Endothelial cell of umbilical vein (primary cell): ENCODE results near the gene TIA1. TPM values are rescaled to one million over a fixed set of nuclear protein-coding genes. Genes with fewer than 3 reads are reported as not detected.

Experiments
- BruUV-seq: library from RNA; stranded (reverse); fragments of 400-500 nt; replicated peaks from 2 replicates; lab custom pipeline; 2021; lab: Mats Ljungman, UMichigan
- CTCF ChIA-PET: fragments of 300-600, 350-600 bp; sonication (Branson Sonifier 250); formaldehyde crosslinking; loops from one replicate; lab custom pipeline; 2021; ENCODE audit warnings: antibody characterized with exemption, inconsistent platforms; lab: Charles Lee
- POLR2A ChIA-PET: fragments of 300-600, 350-600 bp; sonication (Branson Sonifier 250); formaldehyde crosslinking; loops from one replicate; lab custom pipeline; 2021; ENCODE audit warnings: antibody characterized with exemption, inconsistent platforms; lab: Charles Lee
- DNase-seq: peaks from one replicate; pipeline ENCODE4 v3.0.0-alpha.2; 2011; ENCODE audit warnings: low read depth, low spot score
- FAIRE-seq: peaks from 2 replicates; lab custom pipeline; 2011; peaks lifted over from hg19 to GRCh38; lab: Jason Lieb, UNC
- H2AFZ ChIP-seq: 2 replicates; pipeline ENCODE4 v1.6.0; 2012; ENCODE audit warnings: low read depth, low read length, control low read depth, inconsistent platforms
- H3K27ac ChIP-seq: 2 replicates; pipeline ENCODE4 v1.5.1; 2011; ENCODE audit warnings: low read depth, mild to moderate bottlenecking, control low read depth, low read length, moderate library complexity; ENCODE audit not compliant: insufficient read depth
- H3K27me3 ChIP-seq, 2 experiments: 2 replicates each; pipeline versions ENCODE4 v1.6.0 to v1.6.1; 2011; ENCODE audit warnings: low read length in 2 of 2, mixed read lengths in 1 of 2; ENCODE audit not compliant: control insufficient read depth in 2 of 2, insufficient read depth in 2 of 2
- H3K36me3 ChIP-seq, 2 experiments: 2 replicates in 1 of 2; 3 replicates in 1 of 2; pipeline ENCODE4 v1.5.1; 2011; ENCODE audit warnings: low read length in 2 of 2, mild to moderate bottlenecking in 1 of 2, moderate library complexity in 1 of 2; ENCODE audit not compliant: control insufficient read depth in 2 of 2, insufficient read depth in 2 of 2; ENCODE audit errors: extremely low read depth in 1 of 2
- H3K4me1 ChIP-seq: 3 replicates; pipeline ENCODE4 v1.5.1; 2011; ENCODE audit warnings: mild to moderate bottlenecking, low read length; ENCODE audit not compliant: control insufficient read depth, insufficient read depth; ENCODE audit errors: extremely low read depth
- H3K4me2 ChIP-seq: 2 replicates; pipeline ENCODE4 v1.6.1; 2011; ENCODE audit warnings: low read length, control low read depth, mixed read lengths; ENCODE audit not compliant: insufficient read depth
- H3K4me3 ChIP-seq, 3 experiments: fragments of 200-600 bp in 1 of 3; sonication (generic), shearing (Covaris generic) in 1 of 3; replicated peaks in 1 of 3; 2 replicates each; pipeline ENCODE4 v1.5.1; 2011 to 2016; ENCODE audit warnings: control low read depth in 3 of 3, low read length in 3 of 3, mild to moderate bottlenecking in 2 of 3, inconsistent platforms in 1 of 3, low read depth in 1 of 3, moderate library complexity in 1 of 3; ENCODE audit not compliant: insufficient read depth in 1 of 3
- H3K79me2 ChIP-seq: 2 replicates; pipeline ENCODE4 v1.6.0; 2012; ENCODE audit warnings: low read length, inconsistent platforms; ENCODE audit not compliant: control insufficient read depth, insufficient read depth
- H3K9ac ChIP-seq: replicated peaks from 2 replicates; pipeline ENCODE3; 2011; ENCODE audit warnings: low read length, control low read depth; ENCODE audit not compliant: insufficient read depth; ENCODE audit errors: extremely low read depth
- H3K9me1 ChIP-seq: replicated peaks from 3 replicates; pipeline ENCODE4 v1.6.0; 2011; ENCODE audit warnings: mild to moderate bottlenecking, low read length; ENCODE audit not compliant: control insufficient read depth, insufficient read depth; ENCODE audit errors: extremely low read depth
- H3K9me3 ChIP-seq: replicated peaks from 2 replicates; pipeline ENCODE4 v1.5.1; 2012; ENCODE audit warnings: low read length, inconsistent platforms; ENCODE audit not compliant: control insufficient read depth, insufficient read depth
- H4K20me1 ChIP-seq: replicated peaks from 2 replicates; pipeline ENCODE3; 2011; ENCODE audit warnings: mild to moderate bottlenecking, low read length; ENCODE audit not compliant: control insufficient read depth, insufficient read depth; ENCODE audit errors: extremely low read depth
- EZH2 ChIP-seq: IDR thresholded peaks from 2 replicates; pipeline ENCODE4 v1.6.1; 2012; ENCODE audit warnings: borderline replicate concordance, low read depth, mild to moderate bottlenecking, moderate library complexity, low read length, inconsistent platforms; ENCODE audit not compliant: severe bottlenecking
- FOS ChIP-seq: IDR thresholded peaks from 2 replicates; pipeline ENCODE4 v1.6.1; 2011; ENCODE audit warnings: mild to moderate bottlenecking, low read length, moderate library complexity, borderline replicate concordance; ENCODE audit not compliant: insufficient read depth
- GATA2 ChIP-seq: IDR thresholded peaks from 2 replicates; pipeline ENCODE4 v1.7.0; 2011; ENCODE audit warnings: low read depth, mild to moderate bottlenecking, moderate library complexity, mixed read lengths, low read length; ENCODE audit not compliant: insufficient read length, insufficient read depth
- JUN ChIP-seq: IDR thresholded peaks from 2 replicates; pipeline ENCODE4 v1.6.1; 2011; ENCODE audit warnings: borderline replicate concordance, low read depth; ENCODE audit not compliant: insufficient read length, insufficient read depth
- MYC ChIP-seq: IDR thresholded peaks from one replicate; pipeline ENCODE4 v1.6.1; 2011; ENCODE audit warnings: mild to moderate bottlenecking, low read depth, low read length
- POLR2A ChIP-seq: IDR thresholded peaks from 2 replicates; pipeline ENCODE4 v1.6.1; 2012; ENCODE audit warnings: low read depth, mild to moderate bottlenecking, control low read depth, low read length
- POLR2AphosphoS5 ChIP-seq: IDR thresholded peaks from 2 replicates; pipeline ENCODE4 v1.6.1; 2012; ENCODE audit warnings: low read depth, mild to moderate bottlenecking, control low read depth, low read length, moderate library complexity; ENCODE audit not compliant: insufficient read depth
- dilution Hi-C: fragments of 300-500 bp; cut with MboI; formaldehyde crosslinking; loops from one replicate; pipeline ENCODE4 v1.15.0; 2019; ENCODE audit warnings: low sequenced_read_pairs; ENCODE audit not compliant: extremely low pct_ligation_motif_present
- intact Hi-C: fragments of 100-400 bp; cut with micrococcal nuclease; formaldehyde crosslinking; loops from one replicate; pipeline ENCODE4 v1.10.0; 2022
- polyA plus RNA-seq, 4 experiments: library from polyadenylated mRNA; depleted of rRNA in 3 of 4; stranded (reverse) in 3 of 4; unstranded in 1 of 4; fragments of >200 nt; gene quantifications; 2 replicates each; pipeline versions ENCODE4 v1.2.1 to v1.2.3, GENCODE V29; 2011 to 2012; ENCODE audit warnings: missing spikeins in 1 of 4
- total RNA-seq: library from RNA; stranded (reverse); gene quantifications from 2 replicates; pipeline ENCODE4 v1.2.3, GENCODE V29; 2021
- TF ChIP-seq, protein P1 (sequence below): IDR thresholded peaks from 2 replicates; pipeline ENCODE4 v1.6.1; 2011; ENCODE audit not compliant: insufficient read depth, insufficient read length
- TF ChIP-seq, protein P2 (sequence below), 2 donors: IDR thresholded peaks; 1 replicate in 1 of 2; 2 replicates in 1 of 2; pipeline ENCODE4 v1.5.1; 2011; ENCODE audit warnings: low read length in 2 of 2, mild to moderate bottlenecking in 2 of 2, moderate library complexity in 2 of 2, control low read depth in 1 of 2, inconsistent platforms in 1 of 2, low read depth in 1 of 2; ENCODE audit not compliant: insufficient read depth in 1 of 2; ENCODE audit errors: extremely low read depth in 1 of 2

Gene TIA1
- total and polyA plus RNA-seq, 2 donors (not counting 3 experiments of a cell fraction or from before 2014, with no cell fraction given): 60.2 to 163 TPM

DNA sequence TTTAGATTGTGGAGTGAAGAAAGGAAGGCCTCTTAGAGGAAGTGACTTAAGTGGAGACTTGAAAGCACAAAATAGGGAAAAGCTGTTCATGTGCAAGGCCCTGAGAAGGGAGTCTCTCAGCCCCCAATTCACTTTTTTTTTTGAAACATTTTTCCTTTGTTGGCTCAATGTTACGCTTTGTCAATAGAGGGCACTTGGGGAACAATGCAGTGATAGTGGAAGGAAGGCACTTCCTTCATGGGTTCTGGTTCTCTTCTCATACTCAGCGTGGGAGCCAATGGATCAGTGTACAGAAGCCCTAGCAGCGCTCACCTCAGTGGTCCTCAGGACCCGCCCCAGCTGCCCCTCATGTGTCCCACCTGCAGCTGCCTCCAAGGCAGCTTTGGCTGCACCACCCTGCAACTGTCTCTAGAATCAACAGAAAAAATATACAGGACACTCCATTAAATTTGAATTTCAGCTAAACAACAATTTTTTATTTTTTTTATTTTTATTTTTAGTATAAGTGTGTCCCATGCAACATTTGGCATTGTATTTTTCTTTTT, 49.0 kb downstream of the TIA1 start:
- no peak overlapping the region for H3K4me2 ChIP-seq
- no peaks in the 10 kb centered on the region for H4K20me1 ChIP-seq
- no peaks in the 10 kb centered on the region for H3K27me3 ChIP-seq
- no peaks in the 10 kb centered on the region for H3K79me2 ChIP-seq
- H3K4me1 ChIP-seq: no peaks in the 10 kb centered on the region
- H3K4me3 ChIP-seq: no peak overlapping the region
- H3K36me3 ChIP-seq: no peaks in the 10 kb centered on the region
- H3K9ac ChIP-seq: no peak overlapping the region
- CTCF ChIA-PET: no interaction called here
- intact Hi-C loops: no loop called here
- no TSS peak for BruUV-seq
- POLR2A ChIA-PET: no interaction called here
- dilution Hi-C loops: no loop called here
- no peaks in the 10 kb centered on the region for H3K9me3 ChIP-seq
- DNase-seq (no peak), FAIRE-seq (no peak)
- H3K27ac ChIP-seq: no peak overlapping the region
- TF ChIP-seq JUN: no peak
- no peak for TF ChIP-seq POLR2A
- no peak for TF ChIP-seq MYC
- no peak for TF ChIP-seq GATA2
- no peak overlapping the region for H2AFZ ChIP-seq
- H3K9me1 ChIP-seq: no peaks in the 10 kb centered on the region

DNA sequence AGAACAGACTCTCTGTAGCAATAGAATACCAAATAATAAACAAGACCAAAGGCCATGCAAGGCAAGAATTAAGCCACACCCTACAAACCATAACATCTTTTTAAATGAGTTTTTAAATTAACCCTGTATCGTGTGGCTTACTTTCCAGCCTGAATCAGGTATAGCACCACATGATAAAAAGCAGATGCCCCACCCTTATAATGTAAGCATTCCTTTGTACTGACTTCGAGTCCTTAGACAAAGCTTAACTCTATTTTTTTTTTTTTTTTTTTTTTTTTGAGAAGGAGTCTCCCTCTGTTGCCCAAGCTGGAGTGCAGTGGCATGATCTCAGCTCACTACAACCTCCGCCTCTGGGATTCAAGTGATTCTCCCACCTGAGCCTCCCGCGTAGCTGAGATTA, 55.9 kb downstream of the TIA1 start:
- no peak overlapping the region for H3K4me3 ChIP-seq
- H3K9me3 ChIP-seq: no peaks in the 10 kb centered on the region
- no peaks in the 10 kb centered on the region for H3K27me3 ChIP-seq
- H3K4me2 ChIP-seq: no peak overlapping the region
- DNase-seq (no peak), FAIRE-seq (no peak)
- H3K79me2 ChIP-seq: peaks cover 2% of the 10 kb centered on the region
- CTCF ChIA-PET: no interaction called here
- TF ChIP-seq, protein P1, sequence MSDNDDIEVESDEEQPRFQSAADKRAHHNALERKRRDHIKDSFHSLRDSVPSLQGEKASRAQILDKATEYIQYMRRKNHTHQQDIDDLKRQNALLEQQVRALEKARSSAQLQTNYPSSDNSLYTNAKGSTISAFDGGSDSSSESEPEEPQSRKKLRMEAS: no peak
- TF ChIP-seq EZH2 (no peak), POLR2AphosphoS5 (no peak), MYC (no peak), POLR2A (no peak), FOS (no peak), GATA2 (no peak), JUN (no peak)
- TF ChIP-seq, protein P2, sequence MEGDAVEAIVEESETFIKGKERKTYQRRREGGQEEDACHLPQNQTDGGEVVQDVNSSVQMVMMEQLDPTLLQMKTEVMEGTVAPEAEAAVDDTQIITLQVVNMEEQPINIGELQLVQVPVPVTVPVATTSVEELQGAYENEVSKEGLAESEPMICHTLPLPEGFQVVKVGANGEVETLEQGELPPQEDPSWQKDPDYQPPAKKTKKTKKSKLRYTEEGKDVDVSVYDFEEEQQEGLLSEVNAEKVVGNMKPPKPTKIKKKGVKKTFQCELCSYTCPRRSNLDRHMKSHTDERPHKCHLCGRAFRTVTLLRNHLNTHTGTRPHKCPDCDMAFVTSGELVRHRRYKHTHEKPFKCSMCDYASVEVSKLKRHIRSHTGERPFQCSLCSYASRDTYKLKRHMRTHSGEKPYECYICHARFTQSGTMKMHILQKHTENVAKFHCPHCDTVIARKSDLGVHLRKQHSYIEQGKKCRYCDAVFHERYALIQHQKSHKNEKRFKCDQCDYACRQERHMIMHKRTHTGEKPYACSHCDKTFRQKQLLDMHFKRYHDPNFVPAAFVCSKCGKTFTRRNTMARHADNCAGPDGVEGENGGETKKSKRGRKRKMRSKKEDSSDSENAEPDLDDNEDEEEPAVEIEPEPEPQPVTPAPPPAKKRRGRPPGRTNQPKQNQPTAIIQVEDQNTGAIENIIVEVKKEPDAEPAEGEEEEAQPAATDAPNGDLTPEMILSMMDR (IDR thresholded peaks at IDR 0.05; ENCODE audit: extremely low read depth in 1 of 2, insufficient read depth in 1 of 2, low read depth in 1 of 2, low read length in 2 of 2): no peak
- POLR2A ChIA-PET: interaction anchor here (1.2 kb wide), 1 partner anchor 10 kb away, joined by 5 read pairs; no protein-coding TSS in a partner anchor
- no peaks in the 10 kb centered on the region for H3K4me1 ChIP-seq
- no peak overlapping the region for H3K9ac ChIP-seq
- no peaks in the 10 kb centered on the region for H3K36me3 ChIP-seq
- intact Hi-C loops: no loop called here
- no peaks in the 10 kb centered on the region for H3K9me1 ChIP-seq
- no peaks in the 10 kb centered on the region for H4K20me1 ChIP-seq
- dilution Hi-C loops: no loop called here
- no peak overlapping the region for H2AFZ ChIP-seq
- BruUV-seq: no TSS peak
- H3K27ac ChIP-seq: no peak overlapping the region
